Measurements from ENCODE around the gene CATSPERZ. TPM values are rescaled to one million over a fixed set of nuclear protein-coding genes. Genes with fewer than 3 reads are reported as not detected.

The CATSPERZ gene
- total and polyA plus RNA-seq, 2 experiments from 2014 or later = not detected

- H3F3A ChIP-seq (ENCODE audit: insufficient read depth) = no peaks in the 10 kb centered on the region
- no peaks in the 10 kb centered on the region for H3K9me2 ChIP-seq (ENCODE audit: insufficient read depth)
- H3K9me3 ChIP-seq (ENCODE audit: low read depth) = no peaks in the 10 kb centered on the region
- no peaks in the 10 kb centered on the region for H3K79me2 ChIP-seq (ENCODE audit: insufficient read depth)
- no peak for DNase-seq
- WGBS, 2 experiments (ENCODE audit: low coverage in 1 of 2, low lambda C conversion rate in 2 of 2, missing lambda C conversion rate in 2 of 2) = 77 to 82% methylated on average over 4 of the region's 4 CpGs
- H3K4me3 ChIP-seq = no peak overlapping the region
- no peak overlapping the region for H3K9ac ChIP-seq
- TF ChIP-seq EZH2phosphoT487 (IDR thresholded peaks at IDR 0.05; ENCODE audit: insufficient read depth, low read depth) = no peak
- TF ChIP-seq EZH2 (IDR thresholded peaks at IDR 0.05; ENCODE audit: insufficient read depth, poor library complexity, severe bottlenecking) = no peak
- peaks cover 8% of the 10 kb centered on the region; the same call in 1 of the 2 replicates for H3K4me1 ChIP-seq (ENCODE audit: insufficient read depth)
- in situ Hi-C loops (cut with MboI) = no loop called here
- H2AFZ ChIP-seq = no peak overlapping the region
- H4K20me1 ChIP-seq (ENCODE audit: insufficient read depth) = no peaks in the 10 kb centered on the region
- H3K4me2 ChIP-seq (ENCODE audit: unreplicated experiment) = no peak overlapping the region
- H3K27me3 ChIP-seq (replicated peaks; ENCODE audit: insufficient read depth) = peaks cover 24% of the 10 kb centered on the region
- no peaks in the 10 kb centered on the region for H3K36me3 ChIP-seq (ENCODE audit: low read depth)
- no peak overlapping the region for H3K27ac ChIP-seq
Observed at GRCh38 chr11:64295760-64296159, 4.4 kb upstream of the CATSPERZ start.

GRCh38 chr11:64296236-64296635, 3.9 kb upstream of the CATSPERZ start:
- no peak overlapping the region for H3K4me2 ChIP-seq (ENCODE audit: unreplicated experiment)
- H3K9me3 ChIP-seq (ENCODE audit: low read depth) = no peaks in the 10 kb centered on the region
- peaks cover 24% of the 10 kb centered on the region for H3K27me3 ChIP-seq (replicated peaks; ENCODE audit: insufficient read depth)
- H3K9me2 ChIP-seq (ENCODE audit: insufficient read depth) = no peaks in the 10 kb centered on the region
- no peaks in the 10 kb centered on the region for H3K36me3 ChIP-seq (ENCODE audit: low read depth)
- H3K9ac ChIP-seq = no peak overlapping the region
- H3K4me1 ChIP-seq (ENCODE audit: insufficient read depth) = peaks cover 10% of the 10 kb centered on the region; the same call in 1 of the 2 replicates
- H3K27ac ChIP-seq = no peak overlapping the region
- no peaks in the 10 kb centered on the region for H4K20me1 ChIP-seq (ENCODE audit: insufficient read depth)
- in situ Hi-C loops (cut with MboI) = no loop called here
- TF ChIP-seq EZH2 (IDR thresholded peaks at IDR 0.05; ENCODE audit: insufficient read depth, poor library complexity, severe bottlenecking) = no peak
- TF ChIP-seq EZH2phosphoT487 (IDR thresholded peaks at IDR 0.05; ENCODE audit: insufficient read depth, low read depth) = no peak
- H3K4me3 ChIP-seq = no peak overlapping the region
- DNase-seq = peak; percentile 60
- H3F3A ChIP-seq (ENCODE audit: insufficient read depth) = no peaks in the 10 kb centered on the region
- no peaks in the 10 kb centered on the region for H3K79me2 ChIP-seq (ENCODE audit: insufficient read depth)
- WGBS, 2 experiments (ENCODE audit: low coverage in 1 of 2, low lambda C conversion rate in 2 of 2, missing lambda C conversion rate in 2 of 2) = 0% methylated on average over 1 of the region's 1 CpG
- H2AFZ ChIP-seq = no peak overlapping the region

GRCh38 chr11:64296830-64297698, 3.1 kb upstream of the CATSPERZ start:
- H3K9ac ChIP-seq = no peak overlapping the region
- no peaks in the 10 kb centered on the region for H3K9me3 ChIP-seq (ENCODE audit: low read depth)
- H3F3A ChIP-seq (ENCODE audit: insufficient read depth) = no peaks in the 10 kb centered on the region
- no peaks in the 10 kb centered on the region for H4K20me1 ChIP-seq (ENCODE audit: insufficient read depth)
- peaks cover 10% of the 10 kb centered on the region; the same call in 1 of the 2 replicates for H3K4me1 ChIP-seq (ENCODE audit: insufficient read depth)
- WGBS, 2 experiments (ENCODE audit: low coverage in 1 of 2, low lambda C conversion rate in 2 of 2, missing lambda C conversion rate in 2 of 2) = 67% methylated on average over 31 to 34 of the region's 34 CpGs
- no peak overlapping the region for H3K27ac ChIP-seq
- no peaks in the 10 kb centered on the region for H3K79me2 ChIP-seq (ENCODE audit: insufficient read depth)
- TF ChIP-seq EZH2 (IDR thresholded peaks at IDR 0.05; ENCODE audit: insufficient read depth, poor library complexity, severe bottlenecking) (no peak), EZH2phosphoT487 (IDR thresholded peaks at IDR 0.05; ENCODE audit: insufficient read depth, low read depth) (no peak)
- in situ Hi-C loops (cut with MboI) = no loop called here
- no peak for DNase-seq
- no peak overlapping the region for H2AFZ ChIP-seq
- H3K4me2 ChIP-seq (ENCODE audit: unreplicated experiment) = no peak overlapping the region
- peaks cover 20% of the 10 kb centered on the region for H3K27me3 ChIP-seq (replicated peaks; ENCODE audit: insufficient read depth)
- H3K4me3 ChIP-seq = no peak overlapping the region
- no peaks in the 10 kb centered on the region for H3K36me3 ChIP-seq (ENCODE audit: low read depth)
- no peaks in the 10 kb centered on the region for H3K9me2 ChIP-seq (ENCODE audit: insufficient read depth)

GRCh38 chr11:64297699-64298358, 2.3 kb upstream of the CATSPERZ start:
- Histone ChIP-seq H3K27me3 (replicated peaks; ENCODE audit: insufficient read depth) (peaks cover 13% of the 10 kb centered on the region), H3K4me1 (ENCODE audit: insufficient read depth) (peaks cover 10% of the 10 kb centered on the region; the same call in 1 of the 2 replicates), H3K4me2 (ENCODE audit: unreplicated experiment) (no peak overlapping the region), H3K9me2 (ENCODE audit: insufficient read depth) (no peaks in the 10 kb centered on the region), H3K79me2 (ENCODE audit: insufficient read depth) (no peaks in the 10 kb centered on the region), H2AFZ (no peak overlapping the region), H4K20me1 (ENCODE audit: insufficient read depth) (no peaks in the 10 kb centered on the region), H3K4me3 (no peak overlapping the region), H3K36me3 (ENCODE audit: low read depth) (no peaks in the 10 kb centered on the region), H3F3A (ENCODE audit: insufficient read depth) (no peaks in the 10 kb centered on the region), H3K9ac (no peak overlapping the region), H3K9me3 (ENCODE audit: low read depth) (no peaks in the 10 kb centered on the region), H3K27ac (no peak overlapping the region)
- WGBS, 2 experiments (ENCODE audit: low coverage in 1 of 2, low lambda C conversion rate in 2 of 2, missing lambda C conversion rate in 2 of 2) = 77 to 81% methylated on average over 18 of the region's 18 CpGs
- no peak for DNase-seq
- in situ Hi-C loops (cut with MboI) = no loop called here
- TF ChIP-seq EZH2phosphoT487 (IDR thresholded peaks at IDR 0.05; ENCODE audit: insufficient read depth, low read depth) (no peak), EZH2 (IDR thresholded peaks at IDR 0.05; ENCODE audit: insufficient read depth, poor library complexity, severe bottlenecking) (no peak)
